ENCODE data around the gene CDH2. TPM values are rescaled to one million over a fixed set of nuclear protein-coding genes. Genes with fewer than 3 reads are reported as not detected.

The CDH2 gene
- total RNA-seq, 2 donors from 2014 or later: 0.41 to 125 TPM

DNA sequence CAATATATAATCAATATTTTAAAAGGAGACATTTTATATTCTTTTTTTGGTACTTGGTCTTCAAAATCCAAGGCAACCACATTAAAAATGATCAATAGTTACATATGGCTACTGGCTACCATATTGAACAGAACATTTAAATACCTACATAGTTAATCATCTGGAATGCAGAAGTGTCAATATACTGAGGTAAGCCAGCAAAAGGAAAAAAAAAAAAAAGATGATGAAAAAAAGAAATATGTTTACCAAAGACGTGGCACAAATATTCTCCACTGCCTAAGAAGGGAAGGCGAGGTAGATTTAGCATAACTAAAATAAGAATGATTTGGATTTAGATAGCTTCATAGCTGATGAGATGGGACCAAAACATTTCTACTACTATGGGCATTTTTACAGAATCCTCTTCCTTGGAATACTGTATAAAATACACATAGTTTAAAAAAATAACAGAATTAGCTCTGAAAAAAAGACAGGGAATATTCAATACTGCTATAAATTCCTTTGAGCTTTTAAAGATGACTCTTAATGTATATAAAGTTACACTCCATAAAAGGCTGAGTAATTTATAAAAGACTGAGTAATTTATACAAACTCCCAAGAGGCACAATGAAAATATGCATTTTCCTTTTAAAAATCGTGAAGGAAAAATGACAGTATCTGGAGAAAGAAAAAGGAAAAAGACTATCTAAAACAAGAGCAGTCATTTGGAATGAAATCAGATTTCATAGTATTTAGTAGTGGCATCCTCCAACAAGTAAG, 63.5 kb downstream of the CDH2 start:
- Histone ChIP-seq H3K27me3 (replicated peaks; ENCODE audit: insufficient read depth) (no peaks in the 10 kb centered on the region), H3K9me3 (no peaks in the 10 kb centered on the region), H3K36me3 (no peaks in the 10 kb centered on the region), H3K27ac (no peak overlapping the region), H3K4me3 (no peak overlapping the region), H3K4me1 (replicated peaks) (no peaks in the 10 kb centered on the region)
- DNase-seq (ENCODE audit: low spot score): no peak
- 64% methylated on average over 3 of the region's 3 CpGs for WGBS
- intact Hi-C loops (cut with DNase I): no loop called here
- TF ChIP-seq POLR2A (IDR thresholded peaks at IDR 0.05) (no peak), POLR2AphosphoS5 (IDR thresholded peaks at IDR 0.05) (no peak)
- TF ChIP-seq, protein P1, sequence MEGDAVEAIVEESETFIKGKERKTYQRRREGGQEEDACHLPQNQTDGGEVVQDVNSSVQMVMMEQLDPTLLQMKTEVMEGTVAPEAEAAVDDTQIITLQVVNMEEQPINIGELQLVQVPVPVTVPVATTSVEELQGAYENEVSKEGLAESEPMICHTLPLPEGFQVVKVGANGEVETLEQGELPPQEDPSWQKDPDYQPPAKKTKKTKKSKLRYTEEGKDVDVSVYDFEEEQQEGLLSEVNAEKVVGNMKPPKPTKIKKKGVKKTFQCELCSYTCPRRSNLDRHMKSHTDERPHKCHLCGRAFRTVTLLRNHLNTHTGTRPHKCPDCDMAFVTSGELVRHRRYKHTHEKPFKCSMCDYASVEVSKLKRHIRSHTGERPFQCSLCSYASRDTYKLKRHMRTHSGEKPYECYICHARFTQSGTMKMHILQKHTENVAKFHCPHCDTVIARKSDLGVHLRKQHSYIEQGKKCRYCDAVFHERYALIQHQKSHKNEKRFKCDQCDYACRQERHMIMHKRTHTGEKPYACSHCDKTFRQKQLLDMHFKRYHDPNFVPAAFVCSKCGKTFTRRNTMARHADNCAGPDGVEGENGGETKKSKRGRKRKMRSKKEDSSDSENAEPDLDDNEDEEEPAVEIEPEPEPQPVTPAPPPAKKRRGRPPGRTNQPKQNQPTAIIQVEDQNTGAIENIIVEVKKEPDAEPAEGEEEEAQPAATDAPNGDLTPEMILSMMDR (IDR thresholded peaks at IDR 0.05): no peak

- Histone ChIP-seq H3K27me3 (replicated peaks; ENCODE audit: insufficient read depth) (no peaks in the 10 kb centered on the region), H3K36me3 (no peaks in the 10 kb centered on the region), H3K4me1 (replicated peaks) (no peaks in the 10 kb centered on the region), H3K9me3 (no peaks in the 10 kb centered on the region), H3K4me3 (no peak overlapping the region), H3K27ac (no peak overlapping the region)
- intact Hi-C loops (cut with DNase I): no loop called here
- no peak for DNase-seq (ENCODE audit: low spot score)
- TF ChIP-seq POLR2A (IDR thresholded peaks at IDR 0.05) (no peak), POLR2AphosphoS5 (IDR thresholded peaks at IDR 0.05) (no peak)
- TF ChIP-seq, protein P1 (IDR thresholded peaks at IDR 0.05): no peak
- 46% methylated on average over 5 of the region's 5 CpGs for WGBS
Measured at GRCh38 chr18:28112056-28112470, 64.9 kb downstream of the CDH2 start.

DNA sequence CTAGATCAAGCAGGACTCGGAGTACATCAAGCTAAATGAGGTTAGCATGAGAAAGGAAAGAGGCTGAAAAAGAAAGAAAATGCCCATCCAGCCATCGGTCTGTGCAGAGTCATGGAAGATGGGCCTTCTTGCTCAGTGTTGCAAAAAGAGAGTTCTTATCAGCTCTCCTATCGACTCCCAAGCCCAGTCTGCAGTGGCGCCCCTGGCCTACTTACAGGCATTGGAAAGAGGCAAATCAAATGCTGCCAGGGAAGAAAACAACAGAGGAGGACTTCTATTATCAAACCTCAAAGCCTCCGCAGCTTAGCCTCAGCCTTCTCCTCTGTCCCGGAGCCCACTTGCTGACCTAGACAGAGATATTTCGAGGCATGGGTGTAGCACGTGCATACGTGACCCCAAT, 66.0 kb downstream of the CDH2 start:
- no peaks in the 10 kb centered on the region for H3K4me1 ChIP-seq (replicated peaks)
- H3K9me3 ChIP-seq: no peaks in the 10 kb centered on the region
- H3K27ac ChIP-seq: no peak overlapping the region
- H3K27me3 ChIP-seq (replicated peaks; ENCODE audit: insufficient read depth): no peaks in the 10 kb centered on the region
- intact Hi-C loops (cut with DNase I): no loop called here
- WGBS: 94% methylated on average over 9 of the region's 9 CpGs
- no peak overlapping the region for H3K4me3 ChIP-seq
- no peak for DNase-seq (ENCODE audit: low spot score)
- H3K36me3 ChIP-seq: no peaks in the 10 kb centered on the region
- TF ChIP-seq, protein P1 (IDR thresholded peaks at IDR 0.05): no peak
- TF ChIP-seq POLR2AphosphoS5 (IDR thresholded peaks at IDR 0.05) (no peak), POLR2A (IDR thresholded peaks at IDR 0.05) (no peak)

DNA sequence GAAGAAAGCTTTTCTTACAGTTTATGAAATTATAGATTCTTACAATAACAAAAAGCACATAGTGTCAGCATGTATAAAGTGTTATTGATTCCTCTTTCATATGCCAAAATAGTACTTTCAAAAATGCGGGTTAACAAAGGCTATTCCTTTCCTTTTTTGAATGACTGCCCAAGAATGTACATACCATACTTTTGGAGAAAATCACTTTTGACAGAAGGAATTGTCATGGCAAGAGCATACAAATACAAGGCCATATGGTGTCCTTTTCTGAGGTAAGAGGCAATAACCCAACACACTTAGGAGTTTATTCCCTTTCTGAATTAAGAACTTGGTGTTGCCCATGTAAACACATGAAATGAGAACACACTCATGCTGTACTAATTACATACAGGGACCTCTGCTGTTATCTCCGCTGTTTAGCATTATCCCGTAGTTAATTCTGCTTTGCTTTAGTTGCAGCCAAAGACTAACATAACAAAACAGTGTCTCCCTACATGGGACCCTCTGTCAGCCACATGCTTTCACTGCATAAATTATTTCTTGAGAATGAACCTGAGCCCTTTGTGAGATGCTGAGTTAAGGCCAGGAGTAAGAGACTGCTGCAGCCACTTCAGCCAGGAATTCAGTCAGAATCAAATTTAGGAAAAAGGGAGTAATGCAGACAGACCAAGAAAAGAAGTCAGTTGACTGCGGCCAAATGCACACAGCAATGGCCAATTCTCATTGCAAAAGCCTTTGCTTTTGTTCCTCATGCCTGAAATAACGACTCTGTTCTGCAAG, 67.0 kb downstream of the CDH2 start:
- intact Hi-C loops (cut with DNase I): no loop called here
- no peaks in the 10 kb centered on the region for H3K4me1 ChIP-seq (replicated peaks)
- no peaks in the 10 kb centered on the region for H3K9me3 ChIP-seq
- TF ChIP-seq POLR2AphosphoS5 (IDR thresholded peaks at IDR 0.05) (no peak), POLR2A (IDR thresholded peaks at IDR 0.05) (no peak)
- TF ChIP-seq, protein P1 (IDR thresholded peaks at IDR 0.05): no peak
- no peak for DNase-seq (ENCODE audit: low spot score)
- H3K27me3 ChIP-seq (replicated peaks; ENCODE audit: insufficient read depth): no peaks in the 10 kb centered on the region
- H3K36me3 ChIP-seq: no peaks in the 10 kb centered on the region
- H3K4me3 ChIP-seq: no peak overlapping the region
- 87% methylated on average over 5 of the region's 5 CpGs for WGBS
- H3K27ac ChIP-seq: no peak overlapping the region

Measured in prostate gland (tissue), 2 donors.